Activated naive CD4-positive, alpha-beta T cell treated with anti-CD3 and anti-CD28 coated beads, Interleukin-2, amount 10 ng/mL, durations not matched to agents 7 days and 5 days (primary cell): Measurements from ENCODE around the gene TRIM38.

ENCODE experiments used
- CTCF ChIA-PET: fragments of 350-600 bp; sonication (Branson Sonifier 250); formaldehyde crosslinking; loops from one replicate; lab custom pipeline; 2021; ENCODE audit warnings: antibody characterized with exemption; lab: Charles Lee
- DNase-seq: peaks from one replicate; pipeline ENCODE4 v3.0.0-alpha.2; 2020
- H3K27ac Mint-ChIP-seq: one replicate; pipeline ENCODE4 v1.8.0; 2021; ENCODE audit warnings: mild to moderate bottlenecking, moderate library complexity, mixed read lengths
- H3K27me3 Mint-ChIP-seq: one replicate; pipeline ENCODE4 v1.8.0; 2021; ENCODE audit warnings: mild to moderate bottlenecking, mixed read lengths
- H3K36me3 Mint-ChIP-seq: one replicate; pipeline ENCODE4 v1.8.0; 2021; ENCODE audit warnings: mixed read lengths
- H3K4me1 Mint-ChIP-seq: one replicate; pipeline ENCODE4 v1.8.0; 2021; ENCODE audit warnings: mixed read lengths
- H3K4me3 Mint-ChIP-seq: one replicate; pipeline ENCODE4 v1.8.0; 2021; ENCODE audit warnings: mild to moderate bottlenecking, moderate library complexity, mixed read lengths
- H3K9me3 Mint-ChIP-seq: one replicate; pipeline ENCODE4 v1.8.0; 2021; ENCODE audit warnings: mixed read lengths

Gene TRIM38

DNA sequence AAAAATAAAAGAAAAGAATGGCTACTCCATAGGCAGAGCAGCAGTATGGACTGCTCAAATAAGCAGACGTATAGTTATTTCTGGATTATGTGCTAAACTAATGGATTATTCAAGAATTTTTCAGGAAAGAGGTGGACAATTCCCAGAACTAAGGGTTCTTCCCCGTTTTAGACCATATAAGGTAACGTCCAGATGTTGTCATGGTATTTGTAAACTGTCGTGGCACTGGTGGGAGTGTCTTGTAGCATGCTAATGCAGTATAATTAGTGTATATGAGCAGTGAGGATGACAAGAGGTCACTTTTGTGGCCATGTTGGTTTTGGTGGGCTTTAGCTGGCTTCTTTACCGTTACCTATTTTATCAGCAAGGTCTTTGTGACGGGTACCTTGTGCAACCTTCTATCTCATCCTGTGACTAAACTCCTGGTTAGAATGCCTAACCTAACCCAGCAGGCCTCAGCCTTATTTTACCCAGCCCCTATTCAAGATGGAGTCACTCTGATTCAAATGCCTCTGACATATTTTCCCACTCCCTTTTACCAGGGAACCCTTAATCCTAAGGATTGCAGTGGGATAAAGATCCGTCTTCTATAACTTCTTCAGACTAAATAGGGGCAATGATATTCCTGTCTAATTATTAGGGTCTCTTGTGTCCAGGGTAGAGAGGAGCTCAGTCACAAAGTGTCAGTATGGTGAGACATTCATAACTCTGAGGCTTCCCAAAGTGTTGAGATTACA is 11.1 kb upstream of the TRIM38 start:
- Mint-ChIP-seq H3K4me3 (no peak overlapping the region), H3K27me3 (peaks cover 13% of the 10 kb centered on the region)
- no peak for DNase-seq

GRCh38 chr6:25952535-25952934 is 10.1 kb upstream of the TRIM38 start:
- Mint-ChIP-seq H3K9me3 (peaks cover 8% of the 10 kb centered on the region), H3K4me3 (no peak overlapping the region), H3K27me3 (peaks cover 13% of the 10 kb centered on the region), H3K4me1 (peaks cover 3% of the 10 kb centered on the region), H3K27ac (no peak overlapping the region), H3K36me3 (no peaks in the 10 kb centered on the region)
- DNase-seq: no peak
- CTCF ChIA-PET: no interaction called here

More for the DNA sequence above, 11.1 kb upstream of the TRIM38 start:
- CTCF ChIA-PET: no interaction called here
- H3K9me3 Mint-ChIP-seq: peaks cover 8% of the 10 kb centered on the region
- H3K27ac Mint-ChIP-seq: no peak overlapping the region
- H3K4me1 Mint-ChIP-seq: peaks cover 8% of the 10 kb centered on the region
- H3K36me3 Mint-ChIP-seq: no peaks in the 10 kb centered on the region

- Mint-ChIP-seq H3K27me3 (peaks cover 13% of the 10 kb centered on the region), H3K27ac (no peak overlapping the region), H3K9me3 (peaks cover 13% of the 10 kb centered on the region), H3K4me3 (no peak overlapping the region), H3K4me1 (peaks cover 10% of the 10 kb centered on the region), H3K36me3 (peaks cover 3% of the 10 kb centered on the region)
- CTCF ChIA-PET: no interaction called here
- no peak for DNase-seq
Measured at GRCh38 chr6:25953733-25954132, 8.9 kb upstream of the TRIM38 start.

DNA sequence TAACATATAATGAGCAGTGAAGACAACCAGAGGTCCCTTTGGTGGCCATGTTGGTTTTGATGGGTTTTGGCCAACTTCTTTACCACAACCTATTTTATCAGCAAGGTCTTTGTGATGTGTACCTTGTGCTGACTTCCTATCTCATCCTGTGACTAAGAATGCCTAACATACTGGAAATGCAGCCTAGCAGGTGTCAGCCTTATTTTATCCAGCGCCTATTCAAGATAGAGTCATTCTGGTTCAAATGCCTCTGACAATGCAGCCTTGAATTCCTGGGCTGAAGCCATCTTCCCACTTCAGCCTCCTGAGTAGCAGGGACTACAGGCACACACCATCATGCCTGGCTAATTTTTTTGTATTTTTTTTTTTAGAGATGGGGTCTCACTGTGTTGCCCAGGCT is 7.8 kb upstream of the TRIM38 start:
- Mint-ChIP-seq H3K36me3 (peaks cover 3% of the 10 kb centered on the region), H3K27me3 (peaks cover 13% of the 10 kb centered on the region), H3K4me1 (peaks cover 21% of the 10 kb centered on the region), H3K27ac (no peak overlapping the region), H3K9me3 (peaks cover 16% of the 10 kb centered on the region), H3K4me3 (no peak overlapping the region)
- CTCF ChIA-PET: no interaction called here
- DNase-seq: no peak

DNA sequence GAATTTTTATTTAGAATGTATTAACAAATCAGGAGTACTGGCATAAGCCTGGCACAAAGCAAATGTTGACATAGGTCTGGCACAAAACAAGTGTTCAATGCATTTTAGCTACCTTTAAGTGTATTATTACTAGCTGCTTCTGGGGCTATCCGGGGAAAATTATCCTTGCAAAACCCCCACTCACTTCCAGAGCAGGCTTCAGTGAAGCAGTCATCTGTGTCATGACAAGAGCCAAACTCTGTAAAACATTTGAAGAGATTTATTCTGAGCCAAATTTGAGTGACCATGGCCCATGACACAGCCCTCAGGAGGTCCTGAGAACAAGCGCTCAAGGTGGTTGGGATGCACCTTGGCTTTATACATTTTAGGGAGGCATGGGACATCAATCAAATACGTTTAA is 6.4 kb upstream of the TRIM38 start:
- no peak overlapping the region for H3K4me3 Mint-ChIP-seq
- H3K27ac Mint-ChIP-seq: no peak overlapping the region
- peaks cover 35% of the 10 kb centered on the region for H3K4me1 Mint-ChIP-seq
- no peak for DNase-seq
- CTCF ChIA-PET: interaction anchor here (0.6 kb wide), 1 partner anchor 24 kb away, joined by 3 read pairs; no protein-coding TSS in a partner anchor
- peaks cover 6% of the 10 kb centered on the region for H3K27me3 Mint-ChIP-seq
- peaks cover 20% of the 10 kb centered on the region for H3K9me3 Mint-ChIP-seq
- H3K36me3 Mint-ChIP-seq: peaks cover 3% of the 10 kb centered on the region

DNA sequence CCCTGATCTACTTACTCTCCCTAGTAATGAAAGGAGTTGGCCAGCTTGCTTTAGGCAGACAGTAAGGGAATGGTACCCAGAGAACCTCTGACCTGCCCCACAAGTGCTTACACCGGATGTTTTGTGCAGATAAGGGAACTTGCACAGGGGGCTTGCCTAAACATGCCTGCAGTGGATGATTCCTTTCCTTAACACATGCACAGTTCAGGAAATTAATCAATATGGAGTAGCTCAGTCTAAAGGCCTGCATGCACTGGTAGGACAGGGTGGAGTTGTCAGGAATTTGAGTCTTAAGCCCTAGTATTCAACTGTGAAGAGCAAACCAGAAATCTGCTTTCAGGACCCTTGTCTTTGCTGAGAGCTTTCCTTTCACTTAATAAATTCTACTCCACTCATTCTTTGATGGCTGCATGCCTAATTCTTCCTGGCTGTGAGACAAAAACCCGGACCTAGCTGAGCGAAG is 3.9 kb upstream of the TRIM38 start:
- no peak overlapping the region for H3K4me3 Mint-ChIP-seq
- peaks cover 12% of the 10 kb centered on the region for H3K36me3 Mint-ChIP-seq
- peak overlapping the region; percentile 71 for H3K27ac Mint-ChIP-seq
- CTCF ChIA-PET: no interaction called here
- no peak for DNase-seq
- peaks cover 16% of the 10 kb centered on the region for H3K9me3 Mint-ChIP-seq
- H3K27me3 Mint-ChIP-seq: no peaks in the 10 kb centered on the region
- H3K4me1 Mint-ChIP-seq: peaks cover 48% of the 10 kb centered on the region

DNA sequence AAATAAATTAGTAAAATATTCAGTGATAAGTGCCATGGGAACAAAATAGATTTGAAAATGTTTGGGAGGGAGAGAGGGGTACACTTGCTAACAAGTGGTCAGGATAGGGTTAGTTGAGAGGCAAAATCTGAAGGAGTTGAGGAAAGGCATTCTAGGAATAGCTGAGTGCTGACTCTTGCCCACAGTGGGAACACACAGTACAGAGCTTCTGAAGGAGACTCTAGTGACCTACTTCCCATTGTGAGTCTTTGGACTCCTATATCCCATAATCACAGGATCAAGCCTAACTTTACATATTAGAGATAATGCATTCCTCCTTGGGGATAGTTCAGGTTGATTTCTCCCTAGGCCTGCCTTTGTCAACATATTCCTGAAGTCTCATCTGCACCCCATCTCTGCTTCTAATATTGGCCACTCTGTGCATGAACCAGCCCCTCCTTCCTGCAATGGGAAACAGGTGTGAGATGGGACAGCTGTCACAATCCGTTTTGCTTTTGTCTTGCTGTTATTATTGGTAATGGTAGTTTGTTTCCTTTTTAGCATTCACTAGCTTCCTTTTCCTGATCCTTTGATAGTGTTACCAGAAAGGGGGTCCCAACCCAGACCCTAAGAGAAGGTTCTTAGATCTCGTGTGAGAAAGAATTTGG is 2.6 kb upstream of the TRIM38 start:
- Mint-ChIP-seq H3K9me3 (peaks cover 16% of the 10 kb centered on the region), H3K4me3 (no peak overlapping the region), H3K27ac (peak overlapping the region; percentile 97), H3K4me1 (peaks cover 59% of the 10 kb centered on the region), H3K27me3 (no peaks in the 10 kb centered on the region), H3K36me3 (peaks cover 23% of the 10 kb centered on the region)
- CTCF ChIA-PET: no interaction called here
- DNase-seq: no peak

- peaks cover 24% of the 10 kb centered on the region for H3K36me3 Mint-ChIP-seq
- DNase-seq: no peak
- no peaks in the 10 kb centered on the region for H3K27me3 Mint-ChIP-seq
- peak overlapping the region; percentile 97 for H3K27ac Mint-ChIP-seq
- H3K4me3 Mint-ChIP-seq: no peak overlapping the region
- H3K4me1 Mint-ChIP-seq: peaks cover 66% of the 10 kb centered on the region
- CTCF ChIA-PET: interaction anchor here (1.3 kb wide), 1 partner anchor 59 kb away, joined by 3 read pairs; a partner anchor contains a TSS
- H3K9me3 Mint-ChIP-seq: peaks cover 16% of the 10 kb centered on the region
Measured at GRCh38 chr6:25960734-25961133, 1.9 kb upstream of the TRIM38 start.

- Mint-ChIP-seq H3K4me1 (peaks cover 76% of the 10 kb centered on the region), H3K4me3 (peak overlapping the region; percentile 94), H3K36me3 (peaks cover 32% of the 10 kb centered on the region), H3K27ac (peak overlapping the region; percentile 97), H3K9me3 (peaks cover 16% of the 10 kb centered on the region), H3K27me3 (no peaks in the 10 kb centered on the region)
- no peak for DNase-seq
- CTCF ChIA-PET: interaction anchor here (0.8 to 1.3 kb wide), 3 partner anchors 31 to 242 kb away, joined by 3 to 4 read pairs (median 3); a partner anchor contains a TSS
Measured at GRCh38 chr6:25961619-25962148, 918 bp upstream of the TRIM38 start.

DNA sequence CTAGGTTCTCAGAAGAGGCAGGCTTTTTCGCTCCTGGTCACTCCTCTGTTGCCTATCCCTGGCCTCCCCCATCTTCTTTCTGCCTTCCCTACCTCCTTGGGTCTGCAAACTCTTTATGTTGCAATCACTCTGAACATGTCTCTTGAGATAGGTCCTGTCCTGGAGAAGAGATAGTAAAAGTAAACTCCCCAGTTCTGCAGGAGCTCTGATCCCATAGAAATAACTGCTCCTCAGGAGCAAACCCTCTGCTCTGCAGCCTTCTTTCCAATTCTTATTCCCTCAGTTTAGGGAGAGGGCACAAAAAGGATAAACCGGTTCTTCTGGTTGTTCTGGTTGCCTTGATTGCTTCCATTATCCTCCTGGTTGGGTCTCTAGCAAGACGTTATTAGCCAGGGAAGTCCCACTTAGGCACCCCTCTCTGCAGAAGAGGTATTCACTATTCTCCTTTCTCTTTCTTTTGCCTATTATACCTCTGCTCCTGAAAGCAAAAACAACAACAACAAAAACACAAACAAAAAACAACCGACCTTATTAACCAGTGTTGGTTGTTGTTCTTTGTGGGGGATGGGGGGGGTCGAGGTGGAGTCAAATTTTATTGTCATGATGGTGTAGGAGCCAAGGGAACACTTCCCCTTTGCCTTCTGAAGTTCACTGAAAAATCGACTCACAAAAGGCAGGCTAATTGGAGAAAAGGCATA is 973 bp downstream of the TRIM38 start:
- no peaks in the 10 kb centered on the region for H3K27me3 Mint-ChIP-seq
- peak overlapping the region; percentile 94 for H3K4me3 Mint-ChIP-seq
- H3K36me3 Mint-ChIP-seq: peaks cover 46% of the 10 kb centered on the region
- H3K9me3 Mint-ChIP-seq: peaks cover 11% of the 10 kb centered on the region
- DNase-seq: no peak
- H3K4me1 Mint-ChIP-seq: peaks cover 84% of the 10 kb centered on the region
- CTCF ChIA-PET: no interaction called here
- peak overlapping the region; percentile 88 for H3K27ac Mint-ChIP-seq

DNA sequence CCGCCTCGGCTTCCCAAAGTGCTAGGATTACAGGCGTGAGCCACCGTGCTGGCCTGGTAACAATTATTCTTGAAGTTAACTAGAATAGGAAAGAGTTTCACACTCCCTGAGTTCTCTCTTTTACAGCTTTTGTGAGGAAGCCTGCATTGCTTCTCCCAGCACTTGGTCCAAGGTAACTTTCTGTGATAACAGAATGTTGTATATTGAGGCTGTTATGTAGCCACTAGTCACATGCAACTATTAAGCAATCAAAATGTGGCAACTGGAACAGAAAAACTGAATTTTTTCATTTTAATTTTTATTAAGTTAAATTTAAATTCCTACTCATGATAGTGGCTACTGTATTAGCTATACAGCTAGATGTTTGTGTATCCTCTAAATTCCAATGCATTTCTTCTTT is 2.5 kb downstream of the TRIM38 start:
- peaks cover 5% of the 10 kb centered on the region for H3K9me3 Mint-ChIP-seq
- H3K27ac Mint-ChIP-seq: no peak overlapping the region
- CTCF ChIA-PET: interaction anchor here (0.9 to 2.8 kb wide), 3 partner anchors 12 to 39 kb away, joined by 4 to 13 read pairs (median 5); no protein-coding TSS in a partner anchor
- peaks cover 79% of the 10 kb centered on the region for H3K4me1 Mint-ChIP-seq
- DNase-seq: no peak
- H3K27me3 Mint-ChIP-seq: no peaks in the 10 kb centered on the region
- H3K36me3 Mint-ChIP-seq: peaks cover 56% of the 10 kb centered on the region
- peak overlapping the region; percentile 73 for H3K4me3 Mint-ChIP-seq

GRCh38 chr6:25966711-25967110 is 4.1 kb downstream of the TRIM38 start:
- peak overlapping the region; percentile 61 for H3K4me3 Mint-ChIP-seq
- H3K27ac Mint-ChIP-seq: no peak overlapping the region
- DNase-seq: no peak
- CTCF ChIA-PET: interaction anchor here (1.5 to 2.8 kb wide), 2 partner anchors 26 to 36 kb away, joined by 5 to 13 read pairs; no protein-coding TSS in a partner anchor
- no peaks in the 10 kb centered on the region for H3K9me3 Mint-ChIP-seq
- no peaks in the 10 kb centered on the region for H3K27me3 Mint-ChIP-seq
- H3K4me1 Mint-ChIP-seq: peaks cover 72% of the 10 kb centered on the region
- peaks cover 68% of the 10 kb centered on the region for H3K36me3 Mint-ChIP-seq

DNA sequence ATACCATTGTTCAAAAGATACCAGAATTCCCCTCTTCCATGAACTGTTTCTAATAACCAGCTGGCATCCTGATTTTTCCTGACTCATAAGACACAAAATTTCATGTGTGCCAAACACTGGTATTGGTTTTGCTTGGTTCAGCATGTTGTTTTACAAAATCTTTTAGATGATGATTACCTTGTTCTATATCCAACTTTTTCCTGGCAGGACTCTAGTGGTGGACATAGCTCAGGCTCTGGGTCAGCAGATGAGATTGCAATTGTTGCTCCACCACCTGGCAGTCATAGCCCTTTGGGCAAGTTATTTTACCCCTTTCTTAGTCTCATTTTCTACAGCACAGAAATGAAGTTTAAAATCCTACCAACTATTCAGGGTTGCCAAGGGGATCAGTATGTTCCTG is 6.2 kb downstream of the TRIM38 start:
- Mint-ChIP-seq H3K27ac (no peak overlapping the region), H3K27me3 (no peaks in the 10 kb centered on the region), H3K4me1 (peaks cover 64% of the 10 kb centered on the region), H3K4me3 (no peak overlapping the region), H3K36me3 (peaks cover 79% of the 10 kb centered on the region), H3K9me3 (no peaks in the 10 kb centered on the region)
- DNase-seq: no peak
- CTCF ChIA-PET: interaction anchor here (0.7 to 2.7 kb wide), 2 partner anchors 8 to 24 kb away, joined by 4 to 9 read pairs; no protein-coding TSS in a partner anchor
